HG03442 (cell line): ENCODE data around the gene ABCC4.
A peak's percentile ranks its signal among the peaks of the same experiment; 100 is the strongest.

Source experiments
- ATAC-seq: cut with Tn5 transposase; IDR thresholded peaks from one replicate; pipeline ENCODE4 v1.9.1; 2021; ENCODE audit warnings: mild to moderate bottlenecking, moderate library complexity; ENCODE audit not compliant: unreplicated experiment

ABCC4 gene

DNA sequence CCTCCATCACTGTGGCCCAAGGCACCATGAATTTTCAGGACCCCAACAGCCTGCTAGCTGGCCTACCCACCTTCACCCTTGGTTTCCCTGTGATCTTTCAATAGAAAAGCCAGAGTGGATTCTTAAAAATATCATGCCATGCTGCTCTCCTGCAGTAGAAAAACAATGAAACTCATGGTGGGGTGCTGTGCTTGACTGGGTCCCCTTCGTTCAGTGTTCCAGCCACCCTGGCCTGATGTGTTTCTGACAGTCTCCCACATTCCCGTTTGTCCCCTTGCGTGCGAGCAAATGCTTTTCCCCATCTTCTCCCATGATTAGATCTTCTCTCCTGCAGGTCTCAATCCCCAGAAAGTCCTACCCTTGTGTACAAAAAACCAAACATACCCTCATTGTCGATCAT lies 43.2 kb downstream of the ABCC4 start:
- no peak for ATAC-seq

DNA sequence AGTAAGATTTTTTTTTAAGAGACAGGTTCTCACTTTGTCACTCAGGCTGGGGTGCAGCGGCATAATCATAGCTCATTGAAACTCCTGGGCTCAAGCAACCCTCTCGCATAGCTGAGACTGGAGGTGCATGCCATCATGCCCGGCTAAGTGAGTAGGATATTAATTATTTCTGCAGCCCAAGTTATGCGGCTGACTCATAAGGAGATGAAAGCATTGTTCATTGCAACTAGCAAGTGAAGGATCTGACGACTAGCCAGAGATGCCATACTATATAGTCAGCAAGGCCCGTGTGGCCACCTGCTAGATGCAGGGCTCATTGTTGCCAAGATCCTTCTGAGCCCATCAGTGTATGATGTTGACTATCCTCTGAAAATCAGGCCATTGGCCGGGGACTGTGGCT lies 45.2 kb downstream of the ABCC4 start:
- no peak for ATAC-seq

DNA sequence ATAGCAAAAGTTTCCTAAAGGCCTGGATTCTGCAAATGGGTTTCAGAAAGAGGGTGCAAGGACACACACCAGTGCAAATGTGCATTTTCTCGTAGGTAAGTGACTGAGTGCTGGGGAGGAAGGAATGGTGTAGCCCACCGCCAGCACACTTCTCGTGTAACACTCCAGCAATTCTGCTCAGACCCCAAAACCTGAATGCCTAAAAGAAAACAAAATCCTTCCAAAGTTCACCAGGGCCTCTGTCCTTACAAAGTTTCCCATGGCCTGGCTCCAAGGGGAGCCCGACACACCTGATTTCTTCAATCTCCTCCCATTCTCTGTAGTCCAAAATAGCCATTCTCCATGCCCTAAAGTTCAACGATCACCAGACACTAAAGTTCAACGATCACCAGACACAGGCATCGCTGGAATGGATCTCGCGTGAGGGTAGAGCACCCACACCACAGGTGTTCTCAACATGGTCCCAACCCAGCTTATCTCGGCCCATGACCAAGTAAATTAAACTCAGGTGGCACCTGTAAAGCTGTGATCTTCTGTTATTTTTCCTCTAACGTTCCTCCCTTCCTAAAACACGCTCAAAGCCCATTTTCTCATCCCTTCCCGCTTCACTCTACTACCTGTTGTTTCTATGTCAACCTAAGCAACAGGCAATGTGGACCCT lies 46.0 kb downstream of the ABCC4 start:
- ATAC-seq: no peak

DNA sequence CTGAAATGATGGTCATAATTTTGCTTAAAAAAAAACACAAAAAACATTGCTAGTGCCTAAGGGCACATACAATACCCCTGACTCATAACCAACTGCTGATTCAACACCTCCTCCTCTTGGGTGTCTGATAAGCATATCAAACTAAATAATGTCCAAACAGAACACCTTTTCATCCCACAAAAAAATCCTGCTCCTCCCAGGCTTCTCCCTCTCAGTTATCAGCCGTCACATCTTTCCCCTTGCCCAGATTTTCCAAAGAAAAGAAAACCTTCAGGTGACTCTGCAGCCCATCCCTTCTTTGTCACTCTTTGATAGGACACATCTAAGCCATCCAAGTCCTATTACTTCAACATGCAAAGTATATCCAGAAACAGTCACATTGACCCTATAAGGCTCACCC lies 46.9 kb downstream of the ABCC4 start:
- ATAC-seq: no peak

DNA sequence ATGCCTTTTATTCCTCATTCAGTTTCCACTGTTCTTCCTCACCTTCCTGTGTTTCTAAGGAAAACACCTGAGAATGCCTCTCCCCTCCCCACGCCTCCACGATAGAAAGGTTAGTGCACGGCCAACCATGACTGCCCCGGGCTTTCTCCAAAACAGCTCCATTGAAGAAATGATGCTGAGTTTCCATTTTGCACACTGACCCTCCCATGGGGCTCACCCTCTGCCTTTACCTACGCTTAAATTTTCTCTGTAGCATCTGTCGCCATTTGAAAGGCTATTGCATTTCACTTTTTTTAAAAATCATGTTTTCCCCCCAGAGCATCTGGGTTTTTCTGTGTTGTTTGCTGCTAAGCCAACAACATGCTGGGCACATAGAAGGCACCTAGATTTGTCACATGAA lies 48.2 kb downstream of the ABCC4 start:
- ATAC-seq: no peak

DNA sequence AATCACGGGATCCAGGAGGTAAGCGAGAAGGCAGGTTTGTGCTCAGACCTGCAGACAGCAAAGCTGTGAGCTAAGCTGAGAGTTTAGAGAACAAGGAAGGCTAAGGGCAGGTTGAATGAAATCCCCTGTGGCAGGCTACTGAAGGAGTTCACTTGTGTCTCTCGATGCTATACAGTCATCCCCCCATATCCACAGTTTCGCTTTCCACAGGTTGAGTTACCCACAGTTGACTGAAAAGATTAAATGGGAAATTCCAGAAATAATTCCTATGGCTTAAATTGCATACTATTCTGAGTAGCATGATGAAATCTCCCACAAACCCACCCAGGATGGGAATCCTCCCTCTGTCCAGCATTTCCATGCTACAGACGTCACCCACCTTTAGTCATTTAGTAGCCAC lies 49.6 kb downstream of the ABCC4 start:
- peak; percentile 38 for ATAC-seq

DNA sequence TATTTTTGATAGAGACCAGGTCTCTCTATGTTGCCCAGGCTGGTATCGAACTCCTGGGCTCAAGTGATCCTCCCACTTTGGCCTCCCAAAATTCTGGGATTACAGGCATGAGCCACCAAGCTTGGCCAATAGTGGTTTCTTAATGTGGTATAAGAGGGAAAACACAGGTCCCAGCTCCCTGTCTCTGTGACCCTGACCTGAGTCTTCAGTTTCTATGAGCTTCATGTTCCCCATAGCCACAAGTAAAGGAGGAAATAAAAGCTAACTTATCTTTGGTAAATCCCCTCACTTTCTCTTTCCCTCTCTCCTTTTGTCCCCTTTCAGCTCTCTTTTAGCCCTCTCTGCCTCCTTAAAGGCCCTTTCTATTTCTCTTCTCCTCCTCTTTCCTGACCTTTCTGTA lies 50.3 kb downstream of the ABCC4 start:
- ATAC-seq: no peak

DNA sequence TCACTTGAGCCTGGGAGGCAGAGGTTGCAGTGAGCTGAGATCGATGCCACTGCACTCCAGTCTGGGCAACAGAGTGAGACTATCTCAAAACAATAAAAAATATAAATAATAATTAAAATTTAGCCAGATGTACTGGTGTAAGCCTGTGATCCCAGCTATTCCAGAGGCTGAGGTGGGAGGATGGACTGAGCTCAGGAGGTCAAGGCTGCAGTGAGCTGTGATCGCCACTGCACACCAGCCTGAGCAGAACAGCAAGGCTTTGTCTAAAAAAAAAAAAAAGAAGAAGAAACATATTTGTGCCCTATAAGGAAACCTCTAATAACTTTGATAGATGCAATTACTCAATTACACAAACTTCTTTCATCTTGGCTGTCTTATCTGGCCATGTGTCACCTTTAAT lies 52.3 kb downstream of the ABCC4 start:
- ATAC-seq: no peak

DNA sequence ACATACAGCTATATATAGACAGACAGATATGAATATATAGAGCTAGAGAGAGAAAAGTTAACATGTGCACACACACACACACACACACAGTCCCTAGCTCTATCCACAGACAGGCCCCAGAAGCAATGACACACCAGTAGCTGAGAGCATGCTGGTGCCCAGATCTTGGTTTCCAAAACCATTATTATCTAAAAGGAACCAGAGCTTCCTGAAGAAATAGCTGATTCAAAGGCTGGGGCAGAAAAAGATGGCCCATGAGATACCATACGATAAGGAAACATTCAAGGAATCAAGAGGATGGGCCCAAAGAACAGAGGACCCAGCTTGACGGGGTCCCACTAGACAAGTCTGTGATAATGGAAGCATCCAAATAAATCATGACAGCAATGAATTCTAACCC lies 53.4 kb downstream of the ABCC4 start:
- ATAC-seq: no peak

DNA sequence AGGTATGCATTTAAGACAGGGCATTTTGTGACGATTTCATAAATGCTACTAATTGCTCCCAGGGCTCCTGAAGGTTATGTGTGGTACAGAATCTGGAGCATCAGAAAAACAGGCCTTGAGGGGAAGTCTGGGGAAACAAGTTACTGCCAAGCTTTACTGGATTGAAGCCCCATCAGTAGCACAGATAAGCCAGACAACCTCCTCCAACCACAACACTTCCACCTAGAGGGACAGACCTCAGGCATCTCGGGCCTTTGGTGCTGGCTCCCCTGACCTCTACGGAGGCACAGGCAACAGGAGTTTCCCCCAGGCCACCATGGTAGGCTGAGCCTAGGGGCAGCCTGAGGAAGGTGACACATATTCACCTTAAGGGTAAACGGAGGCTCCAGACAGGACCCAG lies 54.1 kb downstream of the ABCC4 start:
- no peak for ATAC-seq

DNA sequence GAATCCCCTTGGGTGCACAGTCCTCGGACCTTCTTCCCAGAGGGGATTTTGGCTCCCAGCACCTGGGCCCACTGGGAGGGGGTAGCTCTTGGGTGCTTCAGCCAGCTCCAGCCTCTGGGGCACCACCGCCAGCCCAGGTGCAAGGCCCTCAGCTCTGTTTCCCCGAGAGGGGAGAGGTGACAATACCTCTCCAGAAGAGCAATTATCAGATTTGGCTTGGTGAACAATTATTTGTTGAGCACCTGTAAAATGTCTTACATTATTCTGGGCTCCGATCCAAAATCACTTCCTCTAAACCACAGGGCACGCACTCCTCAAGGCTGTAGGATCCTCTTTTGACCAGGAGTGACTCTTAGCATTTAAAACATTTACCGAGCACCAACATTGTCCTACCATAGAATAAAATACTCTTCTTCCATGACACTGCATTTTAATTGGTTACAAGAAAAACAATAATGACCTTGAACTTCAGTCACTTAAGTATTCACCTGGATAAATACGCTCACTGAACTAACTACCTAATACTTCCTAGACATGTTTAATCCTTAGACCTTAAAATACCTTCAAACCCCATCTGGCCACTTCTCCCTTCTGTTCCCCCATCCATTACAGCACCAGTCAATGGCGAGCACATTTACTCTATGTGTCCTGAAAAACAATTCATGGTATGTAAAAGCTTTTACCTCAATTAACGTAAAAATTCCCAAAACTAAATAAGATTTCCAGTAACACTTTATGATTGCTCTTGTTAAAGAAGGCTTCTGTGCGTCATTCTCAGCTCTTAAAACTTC lies 54.8 kb downstream of the ABCC4 start:
- no peak for ATAC-seq

DNA sequence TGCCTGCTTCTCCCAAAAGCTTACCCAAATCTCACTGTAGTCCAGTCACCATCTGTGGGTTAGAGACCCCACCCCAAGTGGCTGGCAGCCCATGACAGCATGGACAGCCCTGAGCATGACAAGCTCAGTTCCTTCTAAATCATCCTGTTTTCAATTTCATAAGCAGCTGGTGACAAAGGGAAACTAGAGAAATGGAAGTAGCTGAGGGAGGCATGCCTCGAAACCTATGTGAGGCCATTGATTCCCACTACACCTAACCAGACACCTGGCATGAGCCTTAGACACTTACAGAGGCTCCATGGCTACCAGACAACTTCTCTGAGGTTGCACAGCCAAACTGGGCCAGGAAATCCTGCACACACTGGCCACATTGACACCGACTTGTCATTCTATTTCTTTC lies 56.2 kb downstream of the ABCC4 start:
- peak; percentile 59 for ATAC-seq

DNA sequence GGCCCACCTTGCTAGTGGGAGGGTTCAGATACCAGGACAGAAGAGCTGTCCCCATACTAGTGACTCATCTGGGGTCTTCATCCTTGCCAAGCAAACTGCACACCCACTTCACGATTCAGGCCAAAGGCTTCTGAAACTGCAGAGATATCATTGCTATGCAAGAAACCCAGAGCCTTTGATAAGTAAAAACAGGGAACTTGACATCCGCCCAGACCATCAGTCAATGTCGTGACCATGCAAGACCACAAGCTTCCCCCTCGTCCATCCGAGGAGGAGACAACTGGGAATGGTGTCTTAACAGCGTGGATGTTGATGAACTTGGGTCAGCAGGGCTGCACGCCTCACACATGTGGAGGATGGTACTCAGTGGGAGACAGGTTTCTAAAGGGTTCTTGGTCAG lies 58.0 kb downstream of the ABCC4 start:
- ATAC-seq: no peak

DNA sequence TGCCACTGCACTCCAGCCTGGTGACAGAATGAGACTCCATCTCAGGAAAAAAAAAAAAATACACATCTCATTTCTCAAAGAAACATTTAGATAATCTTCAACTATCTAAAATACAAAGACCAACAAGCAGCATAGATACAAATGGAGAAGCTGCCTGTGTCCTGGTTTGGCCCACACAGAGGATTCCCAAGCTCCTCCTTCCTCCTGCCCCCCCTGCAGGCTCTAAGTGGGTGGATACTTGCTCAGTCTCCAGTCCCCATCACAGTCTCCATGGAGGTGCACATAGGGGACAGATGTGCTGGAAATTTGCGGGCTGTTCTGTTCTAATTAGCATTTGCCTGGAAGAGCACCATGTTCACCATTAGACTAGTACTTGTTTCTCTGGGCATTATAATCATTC lies 59.9 kb downstream of the ABCC4 start:
- no peak for ATAC-seq

DNA sequence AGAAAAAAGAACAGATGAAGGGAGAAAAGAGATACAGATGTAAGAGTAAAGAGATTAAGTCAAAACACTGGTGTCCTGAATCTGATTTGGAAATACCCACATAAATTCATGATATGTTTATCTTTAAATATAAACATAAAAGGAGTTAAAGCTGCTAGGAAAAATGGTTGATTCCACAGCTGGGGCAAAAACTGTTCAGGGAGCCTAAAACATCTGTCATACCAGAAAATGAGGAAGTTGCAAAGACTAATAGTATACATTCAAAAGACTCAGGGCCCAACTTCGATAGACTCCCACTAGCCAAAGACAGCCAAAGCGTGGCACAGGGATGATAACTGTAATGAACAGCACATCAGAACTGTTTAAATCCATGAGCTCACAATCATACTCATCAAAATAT lies 62.0 kb downstream of the ABCC4 start:
- ATAC-seq: peak; percentile 51

DNA sequence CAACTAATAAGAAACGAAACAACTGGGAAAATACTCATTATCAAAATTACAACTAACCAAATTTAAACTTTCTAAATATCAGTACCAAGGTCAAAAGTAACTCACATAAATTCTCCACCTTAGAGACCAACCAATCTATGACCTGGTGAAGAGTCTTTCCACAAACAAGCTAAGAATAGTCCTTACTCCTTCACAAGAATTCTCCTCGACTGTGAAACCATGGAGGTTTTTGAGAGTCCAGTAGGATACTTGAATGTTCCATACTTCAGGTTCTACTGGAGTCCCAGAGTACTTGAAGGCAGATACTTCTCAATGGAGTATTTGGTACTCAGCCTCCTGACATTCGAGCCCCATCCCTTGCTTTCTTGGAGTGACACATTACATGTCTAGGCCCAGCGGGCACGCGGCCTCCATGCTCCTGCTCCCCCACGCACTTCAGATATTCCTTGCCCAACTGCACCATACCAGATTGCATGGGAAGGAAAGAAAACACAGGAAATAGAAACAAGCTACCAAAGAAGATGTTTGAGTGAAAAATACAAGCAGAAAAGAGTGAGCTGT lies 63.9 kb downstream of the ABCC4 start:
- ATAC-seq: no peak

DNA sequence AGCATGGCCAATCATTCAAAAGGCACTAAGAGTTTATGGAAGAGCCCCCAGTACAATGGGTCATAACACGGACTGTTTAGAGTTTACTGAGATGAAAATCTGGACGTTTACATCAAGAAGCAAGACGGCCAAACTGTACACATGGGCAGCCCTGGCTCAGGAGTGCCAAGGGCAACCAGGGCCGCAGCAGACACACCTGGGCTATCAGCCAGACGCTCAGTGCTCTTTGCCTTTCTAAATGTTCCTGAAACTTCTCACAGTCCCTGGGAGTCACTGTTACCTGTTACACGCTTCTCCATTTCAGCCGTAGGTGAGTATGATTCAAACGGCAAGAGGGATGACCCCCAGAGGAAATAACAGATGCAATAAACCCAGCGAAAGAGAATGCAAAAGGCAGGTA lies 64.5 kb downstream of the ABCC4 start:
- ATAC-seq: no peak

DNA sequence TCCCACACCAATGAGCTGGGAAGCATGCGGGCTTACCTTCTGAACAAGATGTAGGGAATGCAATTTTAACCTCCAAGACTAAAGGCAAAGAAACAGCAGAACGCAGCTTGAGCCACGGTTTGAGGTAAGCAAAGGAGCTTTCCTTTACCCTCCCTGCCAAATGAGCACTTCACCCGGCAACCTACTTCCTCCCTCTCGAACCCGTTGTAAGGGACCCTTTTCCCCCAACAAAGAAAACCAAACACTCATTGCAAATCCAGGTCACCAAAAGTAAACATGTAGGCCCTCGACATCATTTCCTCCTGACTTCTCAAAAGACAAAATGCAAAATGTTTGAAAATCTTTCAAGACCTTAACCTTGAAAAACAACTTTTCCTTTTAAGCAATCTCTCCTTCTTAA lies 65.3 kb downstream of the ABCC4 start:
- no peak for ATAC-seq

DNA sequence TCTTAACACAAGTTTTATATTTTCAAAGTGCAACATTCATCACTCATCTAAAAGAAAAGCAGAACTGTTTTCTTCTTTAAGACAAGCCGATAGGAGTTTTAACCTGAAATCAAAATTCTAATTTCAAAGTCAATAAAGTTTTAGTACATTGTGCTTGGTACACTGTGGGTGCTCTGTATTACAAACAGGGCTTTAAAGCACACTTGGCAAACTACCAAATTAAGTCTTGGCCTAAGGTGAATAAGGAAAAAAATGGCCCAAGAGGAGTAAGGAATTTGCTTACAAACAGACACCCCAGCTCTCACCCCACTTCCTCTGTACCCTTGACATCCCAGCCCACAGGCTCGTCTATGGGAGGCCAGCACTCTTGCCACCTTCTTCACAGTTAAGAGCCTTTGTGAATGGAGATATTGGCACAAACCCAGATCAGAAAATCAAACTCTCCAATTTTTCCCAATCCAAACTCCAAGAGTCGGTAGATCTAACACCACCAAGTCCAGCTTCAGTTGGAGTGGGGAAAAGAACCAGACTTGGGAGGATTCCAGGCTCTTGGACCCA lies 66.0 kb downstream of the ABCC4 start:
- no peak for ATAC-seq

DNA sequence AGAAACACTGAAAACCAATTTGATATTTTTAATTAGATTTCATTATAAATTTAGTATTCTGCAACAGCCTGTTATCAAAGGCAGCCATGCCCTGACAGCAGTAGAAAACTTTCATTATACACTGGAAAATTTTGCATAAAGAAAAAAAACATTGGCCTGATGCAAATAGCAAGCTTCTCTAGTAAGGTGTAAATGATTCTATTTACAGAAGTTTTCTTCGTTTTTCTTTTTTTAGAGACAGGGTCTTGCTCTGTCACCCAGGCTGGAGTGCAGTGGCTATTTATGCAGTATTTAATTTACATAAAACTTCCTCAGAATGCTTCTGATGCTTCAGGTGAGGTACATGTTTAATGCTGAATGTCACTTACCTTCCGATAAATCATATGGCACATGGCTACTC lies 67.0 kb downstream of the ABCC4 start:
- peak; percentile 80 for ATAC-seq

DNA sequence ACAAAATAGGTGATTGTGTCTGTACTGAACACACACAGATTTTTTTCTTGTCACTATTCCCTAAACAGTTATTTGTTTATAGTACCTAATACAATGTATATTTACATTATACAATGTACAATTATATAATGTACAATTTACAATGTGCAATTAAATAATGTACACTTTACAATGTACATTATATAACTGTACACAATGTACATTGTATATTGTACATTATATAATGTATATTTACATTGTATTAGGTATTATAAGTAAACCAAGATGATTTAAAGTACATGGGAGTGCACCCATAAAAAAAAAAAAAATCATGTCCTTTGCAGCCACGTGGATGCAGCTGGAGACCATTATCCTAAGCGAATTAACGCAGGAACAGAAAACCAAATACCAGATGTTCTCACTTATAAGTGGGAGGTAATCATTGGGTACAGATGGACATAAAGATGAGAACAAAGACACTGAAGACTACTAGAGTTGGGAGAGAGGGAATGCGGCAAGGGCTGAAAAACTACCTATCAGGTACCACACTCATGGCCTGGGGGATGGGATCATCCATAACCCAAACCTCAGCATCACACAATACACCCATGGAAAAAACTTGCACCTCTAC lies 68.1 kb downstream of the ABCC4 start:
- ATAC-seq: no peak

DNA sequence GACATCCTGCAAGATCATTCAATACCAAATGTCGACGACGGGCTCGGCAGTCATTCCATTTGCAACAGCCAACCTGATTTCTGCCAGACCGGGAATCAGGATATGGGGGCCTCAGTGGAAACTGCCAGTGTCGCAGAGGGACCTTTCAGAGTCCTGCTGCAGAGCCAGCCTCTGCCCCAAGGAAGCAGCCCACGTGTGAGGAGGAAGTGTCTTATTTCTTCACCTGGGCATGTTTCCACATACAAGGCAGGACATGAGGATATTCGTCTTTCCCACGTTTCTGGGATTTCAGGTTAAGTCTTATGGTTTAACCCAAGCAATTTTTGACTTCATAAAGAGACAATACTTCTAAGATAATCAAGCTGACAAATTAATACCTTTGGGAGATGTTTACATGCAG lies 69.9 kb downstream of the ABCC4 start:
- no peak for ATAC-seq
